ENCODE data around the gene FRY.

Gene FRY

DNA sequence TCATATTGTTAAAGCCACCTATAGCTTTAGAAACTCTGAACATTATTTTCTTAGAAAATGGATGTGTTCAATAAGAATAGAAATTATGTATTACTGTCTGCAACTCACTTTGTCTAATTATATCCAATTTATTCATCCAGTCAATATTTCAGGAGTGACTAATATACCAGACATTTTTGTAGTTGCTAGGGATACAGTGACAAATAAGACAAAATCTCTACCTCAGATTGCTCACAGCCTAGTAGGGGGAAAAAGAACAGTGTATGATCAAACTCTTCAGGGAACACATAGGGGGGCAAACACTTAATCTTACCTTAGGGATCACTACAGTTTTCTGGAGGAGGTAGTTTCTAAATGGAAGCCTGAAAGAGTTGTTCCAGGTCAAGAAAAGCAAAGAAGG is 292.3 kb downstream of the FRY start:
- H3K4me3 ChIP-seq (ENCODE audit: low read depth, low read length), result no peak overlapping the region
- TF ChIP-seq, protein P1, sequence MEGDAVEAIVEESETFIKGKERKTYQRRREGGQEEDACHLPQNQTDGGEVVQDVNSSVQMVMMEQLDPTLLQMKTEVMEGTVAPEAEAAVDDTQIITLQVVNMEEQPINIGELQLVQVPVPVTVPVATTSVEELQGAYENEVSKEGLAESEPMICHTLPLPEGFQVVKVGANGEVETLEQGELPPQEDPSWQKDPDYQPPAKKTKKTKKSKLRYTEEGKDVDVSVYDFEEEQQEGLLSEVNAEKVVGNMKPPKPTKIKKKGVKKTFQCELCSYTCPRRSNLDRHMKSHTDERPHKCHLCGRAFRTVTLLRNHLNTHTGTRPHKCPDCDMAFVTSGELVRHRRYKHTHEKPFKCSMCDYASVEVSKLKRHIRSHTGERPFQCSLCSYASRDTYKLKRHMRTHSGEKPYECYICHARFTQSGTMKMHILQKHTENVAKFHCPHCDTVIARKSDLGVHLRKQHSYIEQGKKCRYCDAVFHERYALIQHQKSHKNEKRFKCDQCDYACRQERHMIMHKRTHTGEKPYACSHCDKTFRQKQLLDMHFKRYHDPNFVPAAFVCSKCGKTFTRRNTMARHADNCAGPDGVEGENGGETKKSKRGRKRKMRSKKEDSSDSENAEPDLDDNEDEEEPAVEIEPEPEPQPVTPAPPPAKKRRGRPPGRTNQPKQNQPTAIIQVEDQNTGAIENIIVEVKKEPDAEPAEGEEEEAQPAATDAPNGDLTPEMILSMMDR (IDR thresholded peaks at IDR 0.05; ENCODE audit: low read depth, low read length), result no peak

DNA sequence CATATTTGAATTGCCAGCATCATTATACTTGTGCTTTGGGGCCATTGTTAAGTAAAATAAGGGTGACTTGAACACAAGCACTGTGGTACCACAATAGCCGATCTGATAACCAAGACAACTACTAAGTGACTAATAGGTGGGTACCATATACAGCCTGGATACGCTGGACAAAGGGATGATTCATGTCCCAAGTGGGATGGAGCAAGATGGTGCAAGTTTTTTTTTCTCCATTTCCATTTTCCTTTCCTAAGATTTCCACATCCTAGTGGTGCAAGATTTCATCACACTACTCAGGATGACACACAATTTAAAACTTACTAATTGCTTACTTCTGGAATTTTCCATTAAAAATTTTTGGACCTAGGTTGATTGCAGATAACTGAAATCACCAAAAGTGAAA is 298.9 kb downstream of the FRY start:
- H3K4me3 ChIP-seq (ENCODE audit: low read depth, low read length), result no peak overlapping the region
- TF ChIP-seq, protein P1 (IDR thresholded peaks at IDR 0.05; ENCODE audit: low read depth, low read length), result no peak

DNA sequence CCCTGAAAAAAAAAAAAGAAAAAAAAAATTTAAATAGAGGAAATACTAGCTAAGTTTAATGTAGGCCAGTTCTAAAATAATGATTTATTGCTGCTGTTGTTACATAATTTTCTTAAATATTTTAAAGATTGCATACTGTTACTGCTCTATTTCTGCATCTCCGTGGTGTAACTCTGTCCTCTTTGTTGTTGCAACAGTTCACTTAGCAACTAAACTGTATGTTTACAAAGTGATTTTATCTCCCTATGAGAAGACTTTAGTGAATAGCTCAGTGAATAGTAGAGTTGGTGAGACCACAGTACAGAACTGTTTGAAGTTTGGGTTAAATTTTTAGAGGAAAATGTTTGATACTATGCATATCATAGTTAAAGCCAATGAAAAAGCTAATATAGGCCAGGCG is 303.1 kb downstream of the FRY start:
- H3K4me3 ChIP-seq (ENCODE audit: low read depth, low read length), result no peak overlapping the region
- TF ChIP-seq, protein P1 (IDR thresholded peaks at IDR 0.05; ENCODE audit: low read depth, low read length), result no peak

DNA sequence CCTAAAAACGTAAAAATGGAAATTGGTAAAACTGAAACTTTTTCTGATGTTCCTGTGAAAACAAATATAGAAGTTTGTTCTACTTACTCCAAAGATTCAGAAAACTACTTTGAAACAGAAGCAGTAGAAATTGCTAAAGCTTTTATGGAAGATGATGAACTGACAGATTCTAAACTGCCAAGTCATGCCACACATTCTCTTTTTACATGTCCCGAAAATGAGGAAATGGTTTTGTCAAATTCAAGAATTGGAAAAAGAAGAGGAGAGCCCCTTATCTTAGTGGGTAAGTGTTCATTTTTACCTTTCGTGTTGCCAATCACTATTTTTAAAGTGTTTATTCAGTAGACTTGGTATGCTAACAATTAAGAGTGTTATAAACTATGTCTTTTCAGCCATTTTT is 309.3 kb downstream of the FRY start:
- no peak overlapping the region for H3K4me3 ChIP-seq (ENCODE audit: low read depth, low read length)
- TF ChIP-seq, protein P1 (IDR thresholded peaks at IDR 0.05; ENCODE audit: low read depth, low read length), result no peak

DNA sequence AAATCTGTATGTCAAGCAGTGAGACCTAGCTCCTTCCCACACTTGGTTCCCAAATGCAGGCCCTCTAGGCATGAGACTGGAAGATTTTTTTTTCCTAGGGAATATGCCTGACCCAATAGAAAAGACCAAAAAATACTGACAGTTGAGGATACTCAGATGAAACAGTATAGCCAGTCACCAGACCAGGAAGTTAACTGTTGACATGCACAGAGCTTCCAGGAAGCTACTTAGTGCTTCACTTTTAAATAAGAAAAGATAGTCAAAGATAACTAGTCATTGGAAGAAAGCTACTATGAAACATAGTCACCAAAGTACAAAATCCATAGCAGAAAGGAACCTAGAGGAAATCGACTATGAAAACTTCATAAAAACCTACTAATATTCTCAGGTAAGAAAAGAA is 316.1 kb downstream of the FRY start:
- no peak overlapping the region for H3K4me3 ChIP-seq (ENCODE audit: low read depth, low read length)
- TF ChIP-seq, protein P1 (IDR thresholded peaks at IDR 0.05; ENCODE audit: low read depth, low read length), result no peak

Measured in WI38 (cell line).